Measurements from ENCODE around the gene UPF2. TPM values are rescaled to one million over a fixed set of nuclear protein-coding genes. Genes with fewer than 3 reads are reported as not detected.

The UPF2 gene
- 12.3 and 14.2 TPM in 2 replicates for total RNA-seq

GRCh38 chr10:12042797-12043651 is at the start of gene UPF2:
UPF2 (minus strand) TSS chr10:12042809; CDS start chr10:12035423, 7,386 bp downstream.

GRCh38 chr10:12068449-12069269 is 26.1 kb upstream of the UPF2 start, which contains the start of gene DHTKD1:
DHTKD1 (plus strand) TSS chr10:12068954; CDS start chr10:12069034, 80 bp downstream.

Other genes starting within 250 kb of the UPF2 start
- 0.95 and 1.2 TPM in 2 replicates for gene PROSER2, start 219.5 kb downstream of the UPF2 start, total RNA-seq
- gene DHTKD1, start 26.1 kb upstream of the UPF2 start, total RNA-seq: 18.3 and 26.9 TPM in 2 replicates
- gene SEC61A2, start 86.9 kb upstream of the UPF2 start, total RNA-seq: 5.7 and 6.1 TPM in 2 replicates
- gene NUDT5, start 153.1 kb upstream of the UPF2 start, total RNA-seq: 49.0 and 56.8 TPM in 2 replicates
- gene CDC123, start 153.4 kb upstream of the UPF2 start, total RNA-seq: 157 and 187 TPM in 2 replicates

All from bronchial smooth muscle cell (primary cell).